WTC11 (cell line): Measurements from ENCODE around the gene LAMC1. TPM values are rescaled to one million over a fixed set of nuclear protein-coding genes. Genes with fewer than 3 reads are reported as not detected.

Experiments used
- CTCF ChIP-seq: fragments of 200-600 bp; IDR thresholded peaks from 2 replicates; pipeline ENCODE4 v1.8.0; 2022; ENCODE audit warnings: antibody characterized with exemption
- ESRRA ChIP-seq: sonication (generic); formaldehyde crosslinking; IDR thresholded peaks from 2 replicates; pipeline ENCODE4 v1.8.1; 2022; ENCODE audit warnings: mild to moderate bottlenecking, missing genetic modification reagents, borderline replicate concordance
- GABPB1 ChIP-seq: sonication (generic); formaldehyde crosslinking; IDR thresholded peaks from 2 replicates; pipeline ENCODE4 v1.8.1; 2023; ENCODE audit warnings: mild to moderate bottlenecking, missing genetic modification reagents
- GRHL2 ChIP-seq: fragments of 250-450 bp; sonication (Bioruptor Pico); IDR thresholded peaks from 2 replicates; pipeline ENCODE4 v1.8.0; 2022; ENCODE audit warnings: mild to moderate bottlenecking, moderate library complexity; ENCODE audit not compliant: insufficient replicate concordance, severe bottlenecking
- GTF2I ChIP-seq: fragments of 250-450 bp; sonication (Bioruptor Pico); conservative IDR thresholded peaks from 2 replicates; pipeline ENCODE4 v1.4.0; 2021; ENCODE audit warnings: mild to moderate bottlenecking
- HMGXB4 ChIP-seq: sonication (generic); formaldehyde crosslinking; IDR thresholded peaks from 2 replicates; pipeline ENCODE4 v1.8.1; 2023; ENCODE audit warnings: mild to moderate bottlenecking, moderate library complexity, missing genetic modification reagents
- IRF1 ChIP-seq: sonication (generic); formaldehyde crosslinking; IDR thresholded peaks from 2 replicates; pipeline ENCODE4 v1.8.0; 2023; ENCODE audit warnings: missing genetic modification reagents
- NR3C1 ChIP-seq: sonication (generic); formaldehyde crosslinking; conservative IDR thresholded peaks from 2 replicates; pipeline ENCODE4 v1.8.1; 2023; ENCODE audit warnings: low read depth, mild to moderate bottlenecking, missing genetic modification reagents
- OVOL2 ChIP-seq: fragments of 250-450 bp; sonication (Bioruptor Pico); IDR thresholded peaks from 2 replicates; pipeline ENCODE4 v1.9.0; 2021; ENCODE audit warnings: mild to moderate bottlenecking, borderline replicate concordance
- PREB ChIP-seq: sonication (generic); formaldehyde crosslinking; IDR thresholded peaks from 2 replicates; pipeline ENCODE4 v1.8.1; 2022; ENCODE audit warnings: mild to moderate bottlenecking, missing genetic modification reagents, moderate library complexity, borderline replicate concordance
- RELA ChIP-seq: sonication (generic); formaldehyde crosslinking; IDR thresholded peaks from 2 replicates; pipeline ENCODE4 v1.8.1; 2022; ENCODE audit warnings: missing genetic modification reagents, mild to moderate bottlenecking, borderline replicate concordance
- RORB ChIP-seq: fragments of 250-450 bp; sonication (Bioruptor Pico); IDR thresholded peaks from 2 replicates; pipeline ENCODE4 v1.9.0; 2021; ENCODE audit warnings: mild to moderate bottlenecking
- SOX15 ChIP-seq: fragments of 250-450 bp; sonication (Bioruptor Pico); IDR thresholded peaks from 2 replicates; pipeline ENCODE4 v1.9.0; 2021; ENCODE audit warnings: mild to moderate bottlenecking
- SP1 ChIP-seq: sonication (generic); formaldehyde crosslinking; conservative IDR thresholded peaks from 2 replicates; pipeline ENCODE4 v1.8.1; 2022; ENCODE audit warnings: missing genetic modification reagents
- STAT6 ChIP-seq: sonication (generic); formaldehyde crosslinking; conservative IDR thresholded peaks from 2 replicates; pipeline ENCODE4 v1.8.1; 2023; ENCODE audit warnings: mild to moderate bottlenecking, low read depth, missing genetic modification reagents, moderate library complexity
- TEAD1 ChIP-seq: sonication (generic); formaldehyde crosslinking; IDR thresholded peaks from 2 replicates; pipeline ENCODE4 v1.8.0; 2022; ENCODE audit warnings: mild to moderate bottlenecking, missing genetic modification reagents
- TP53 ChIP-seq: sonication (generic); formaldehyde crosslinking; IDR thresholded peaks from 2 replicates; pipeline ENCODE4 v1.8.1; 2023; ENCODE audit warnings: mild to moderate bottlenecking, missing genetic modification reagents
- ZNF232 ChIP-seq: sonication (generic); formaldehyde crosslinking; IDR thresholded peaks from 2 replicates; pipeline ENCODE4 v1.8.0; 2022; ENCODE audit warnings: mild to moderate bottlenecking, missing genetic modification reagents
- ZNF423 ChIP-seq: fragments of 250-450 bp; sonication (Bioruptor Pico); IDR thresholded peaks from 2 replicates; pipeline ENCODE4 v2.1.2; 2022; ENCODE audit warnings: mild to moderate bottlenecking, moderate library complexity
- ZNF512 ChIP-seq: sonication (generic); formaldehyde crosslinking; IDR thresholded peaks from 2 replicates; pipeline ENCODE4 v1.8.1; 2022; ENCODE audit warnings: missing genetic modification reagents, borderline replicate concordance
- total RNA-seq: library from RNA; stranded (reverse); gene quantifications from 3 replicates; pipeline ENCODE4 v1.2.3, GENCODE V29; 2021
- TF ChIP-seq, protein P1 (sequence below): sonication (generic); formaldehyde crosslinking; IDR thresholded peaks from 2 replicates; pipeline ENCODE4 v1.8.1; 2023; ENCODE audit warnings: mild to moderate bottlenecking, missing genetic modification reagents, moderate library complexity
- TF ChIP-seq, protein P2 (sequence below): sonication (generic); formaldehyde crosslinking; IDR thresholded peaks from 2 replicates; pipeline ENCODE4 v1.8.0; 2022; ENCODE audit warnings: mild to moderate bottlenecking, missing genetic modification reagents
- TF ChIP-seq, protein P3 (sequence below): fragments of 250-450 bp; sonication (Bioruptor Pico); IDR thresholded peaks from 2 replicates; pipeline ENCODE4 v1.9.0; 2021; ENCODE audit warnings: mild to moderate bottlenecking

Gene LAMC1
- total RNA-seq, 1 experiment from 2014 or later: 162 TPM

GRCh38 chr1:183023601-183024316 is 539 bp downstream of the LAMC1 start (continued):
- TF ChIP-seq ESRRA: no peak
- peak; percentile 63; the same call in 1 of the 2 replicates for TF ChIP-seq ZNF232 (CRISPR knock-in tag)
- TF ChIP-seq GRHL2 (CRISPR knock-in tag): no peak
- TF ChIP-seq GABPB1: peak; percentile 62
- TF ChIP-seq PREB (CRISPR knock-in tag): no peak
- peak; percentile 63; the same call in 1 of the 2 replicates for TF ChIP-seq RELA
- TF ChIP-seq GTF2I (CRISPR knock-in tag): no peak
- no peak for TF ChIP-seq SOX15 (CRISPR knock-in tag)
- peak; percentile 55; the same call in 1 of the 2 replicates for TF ChIP-seq TP53 (CRISPR knock-in tag)
- no peak for TF ChIP-seq SP1 (CRISPR knock-in tag)
- no peak for TF ChIP-seq OVOL2 (CRISPR knock-in tag)
- TF ChIP-seq NR3C1: no peak
- TF ChIP-seq TEAD1 (CRISPR knock-in tag): peak; percentile 24; the same call in 1 of the 2 replicates
- TF ChIP-seq ZNF423 (CRISPR knock-in tag): no peak
- no peak for TF ChIP-seq RORB (CRISPR knock-in tag)
- TF ChIP-seq CTCF: no peak
- TF ChIP-seq, protein P1, sequence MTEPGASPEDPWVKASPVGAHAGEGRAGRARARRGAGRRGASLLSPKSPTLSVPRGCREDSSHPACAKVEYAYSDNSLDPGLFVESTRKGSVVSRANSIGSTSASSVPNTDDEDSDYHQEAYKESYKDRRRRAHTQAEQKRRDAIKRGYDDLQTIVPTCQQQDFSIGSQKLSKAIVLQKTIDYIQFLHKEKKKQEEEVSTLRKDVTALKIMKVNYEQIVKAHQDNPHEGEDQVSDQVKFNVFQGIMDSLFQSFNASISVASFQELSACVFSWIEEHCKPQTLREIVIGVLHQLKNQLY (CRISPR knock-in tag): no peak
- no peak for TF ChIP-seq IRF1 (CRISPR knock-in tag)
- TF ChIP-seq, protein P2, sequence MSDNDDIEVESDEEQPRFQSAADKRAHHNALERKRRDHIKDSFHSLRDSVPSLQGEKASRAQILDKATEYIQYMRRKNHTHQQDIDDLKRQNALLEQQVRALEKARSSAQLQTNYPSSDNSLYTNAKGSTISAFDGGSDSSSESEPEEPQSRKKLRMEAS (CRISPR knock-in tag): peak; percentile 45; the same call in 1 of the 2 replicates
- TF ChIP-seq, protein P3, sequence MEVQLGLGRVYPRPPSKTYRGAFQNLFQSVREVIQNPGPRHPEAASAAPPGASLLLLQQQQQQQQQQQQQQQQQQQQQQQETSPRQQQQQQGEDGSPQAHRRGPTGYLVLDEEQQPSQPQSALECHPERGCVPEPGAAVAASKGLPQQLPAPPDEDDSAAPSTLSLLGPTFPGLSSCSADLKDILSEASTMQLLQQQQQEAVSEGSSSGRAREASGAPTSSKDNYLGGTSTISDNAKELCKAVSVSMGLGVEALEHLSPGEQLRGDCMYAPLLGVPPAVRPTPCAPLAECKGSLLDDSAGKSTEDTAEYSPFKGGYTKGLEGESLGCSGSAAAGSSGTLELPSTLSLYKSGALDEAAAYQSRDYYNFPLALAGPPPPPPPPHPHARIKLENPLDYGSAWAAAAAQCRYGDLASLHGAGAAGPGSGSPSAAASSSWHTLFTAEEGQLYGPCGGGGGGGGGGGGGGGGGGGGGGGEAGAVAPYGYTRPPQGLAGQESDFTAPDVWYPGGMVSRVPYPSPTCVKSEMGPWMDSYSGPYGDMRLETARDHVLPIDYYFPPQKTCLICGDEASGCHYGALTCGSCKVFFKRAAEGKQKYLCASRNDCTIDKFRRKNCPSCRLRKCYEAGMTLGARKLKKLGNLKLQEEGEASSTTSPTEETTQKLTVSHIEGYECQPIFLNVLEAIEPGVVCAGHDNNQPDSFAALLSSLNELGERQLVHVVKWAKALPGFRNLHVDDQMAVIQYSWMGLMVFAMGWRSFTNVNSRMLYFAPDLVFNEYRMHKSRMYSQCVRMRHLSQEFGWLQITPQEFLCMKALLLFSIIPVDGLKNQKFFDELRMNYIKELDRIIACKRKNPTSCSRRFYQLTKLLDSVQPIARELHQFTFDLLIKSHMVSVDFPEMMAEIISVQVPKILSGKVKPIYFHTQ: no peak
- peak; percentile 79; the same call in 1 of the 2 replicates for TF ChIP-seq HMGXB4 (CRISPR knock-in tag)
- TF ChIP-seq ZNF512 (CRISPR knock-in tag): no peak
- no peak for TF ChIP-seq STAT6
